DND-41 (cell line): ENCODE results near the gene CCDC69.

ENCODE experiments used
- ATAC-seq: fragments of 200-7000 bp; cut with Tn5 transposase; 3 replicates; pipeline ENCODE4 v1.9.1; 2021; ENCODE audit warnings: low read depth; ENCODE audit not compliant: insufficient read depth
- DNase-seq: peaks from one replicate; pipeline ENCODE4 v3.0.0-alpha.2; 2020
- H2AFZ ChIP-seq: 2 replicates; pipeline ENCODE4 v1.6.0; 2012; ENCODE audit warnings: low read depth, low read length
- H3K27ac ChIP-seq: 2 replicates; pipeline ENCODE4 v1.5.1; 2012; ENCODE audit warnings: low read length, inconsistent platforms
- H3K27me3 ChIP-seq: fragments of 200-600 bp; sonication (generic); 2 replicates; pipeline ENCODE4 v1.6.0; 2012; ENCODE audit warnings: low read length, mild to moderate bottlenecking, inconsistent platforms; ENCODE audit not compliant: insufficient read depth, poor library complexity
- H3K36me3 ChIP-seq: 2 replicates; pipeline ENCODE4 v1.5.1; 2012; ENCODE audit warnings: low read length, inconsistent platforms; ENCODE audit not compliant: insufficient read depth
- H3K4me1 ChIP-seq: 2 replicates; pipeline ENCODE4 v1.5.1; 2012; ENCODE audit warnings: mild to moderate bottlenecking, low read length; ENCODE audit not compliant: insufficient read depth
- H3K4me2 ChIP-seq: 2 replicates; pipeline ENCODE4 v1.6.0; 2012; ENCODE audit warnings: mild to moderate bottlenecking, moderate library complexity, low read length, inconsistent platforms; ENCODE audit not compliant: insufficient read depth
- H3K4me3 ChIP-seq, 2 experiments: fragments of 200-600 bp in 1 of 2; shearing (Covaris generic) in 1 of 2; 2 replicates each; pipeline ENCODE4 v1.5.1; 2012 to 2016; ENCODE audit warnings: inconsistent platforms in 2 of 2, low read length in 2 of 2, mild to moderate bottlenecking in 2 of 2, low read depth in 1 of 2, moderate library complexity in 1 of 2
- H3K79me2 ChIP-seq: 2 replicates; pipeline ENCODE4 v1.6.0; 2012; ENCODE audit warnings: low read length, inconsistent platforms; ENCODE audit not compliant: insufficient read depth
- H3K9ac ChIP-seq: 2 replicates; pipeline ENCODE4 v1.6.0; 2012; ENCODE audit warnings: low read depth, mild to moderate bottlenecking, inconsistent platforms, low read length, moderate library complexity
- H3K9me3 ChIP-seq: 2 replicates; pipeline ENCODE4 v1.5.1; 2012; ENCODE audit warnings: low read length, moderate library complexity, mild to moderate bottlenecking, inconsistent platforms; ENCODE audit not compliant: insufficient read depth, severe bottlenecking
- H4K20me1 ChIP-seq: 2 replicates; pipeline ENCODE4 v1.6.0; 2012; ENCODE audit warnings: low read length; ENCODE audit not compliant: insufficient read depth
- EZH2 ChIP-seq: IDR thresholded peaks from 3 replicates; pipeline ENCODE4 v1.6.1; 2012; ENCODE audit warnings: borderline replicate concordance, low read depth, mild to moderate bottlenecking, moderate library complexity, low read length, inconsistent platforms; ENCODE audit not compliant: severe bottlenecking
- TF ChIP-seq, protein P1 (sequence below): IDR thresholded peaks from 2 replicates; pipeline ENCODE4 v1.5.1; 2012; ENCODE audit warnings: borderline replicate concordance, low read length, moderate library complexity, mild to moderate bottlenecking; ENCODE audit not compliant: poor library complexity, severe bottlenecking; ENCODE audit errors: extremely low read depth

Gene CCDC69

DNA sequence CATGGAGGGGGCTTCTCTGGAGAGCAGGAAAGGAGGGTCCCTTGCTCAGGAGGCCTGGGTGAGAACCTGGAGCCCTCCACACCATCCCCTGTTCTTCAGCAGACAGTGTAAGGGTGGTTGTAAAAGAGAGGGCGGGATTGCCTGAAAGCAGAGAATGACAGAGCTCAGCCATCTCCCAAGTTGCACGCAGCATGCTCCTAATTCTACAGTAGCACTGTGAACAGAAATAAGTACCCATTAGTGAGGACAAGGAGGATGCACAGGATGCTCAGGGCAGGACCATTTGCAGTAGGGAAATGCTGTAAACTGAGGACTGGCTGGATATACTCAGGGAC is 8.4 kb downstream of the CCDC69 start:
- Histone ChIP-seq H3K4me2 (peak overlapping the region; percentile 89), H3K79me2 (peaks cover 82% of the 10 kb centered on the region), H3K36me3 (peaks cover 77% of the 10 kb centered on the region), H3K9me3 (no peaks in the 10 kb centered on the region), H3K9ac (peak overlapping the region; percentile 99), H4K20me1 (peaks cover 46% of the 10 kb centered on the region), H3K27ac (peak overlapping the region; percentile 100), H2AFZ (no peak overlapping the region), H3K4me3 (peak overlapping the region; percentile 35 to 84), H3K27me3 (no peaks in the 10 kb centered on the region), H3K4me1 (peaks cover 77% of the 10 kb centered on the region)
- DNase-seq (peak; percentile 44), ATAC-seq (no peak)
- TF ChIP-seq, protein P1, sequence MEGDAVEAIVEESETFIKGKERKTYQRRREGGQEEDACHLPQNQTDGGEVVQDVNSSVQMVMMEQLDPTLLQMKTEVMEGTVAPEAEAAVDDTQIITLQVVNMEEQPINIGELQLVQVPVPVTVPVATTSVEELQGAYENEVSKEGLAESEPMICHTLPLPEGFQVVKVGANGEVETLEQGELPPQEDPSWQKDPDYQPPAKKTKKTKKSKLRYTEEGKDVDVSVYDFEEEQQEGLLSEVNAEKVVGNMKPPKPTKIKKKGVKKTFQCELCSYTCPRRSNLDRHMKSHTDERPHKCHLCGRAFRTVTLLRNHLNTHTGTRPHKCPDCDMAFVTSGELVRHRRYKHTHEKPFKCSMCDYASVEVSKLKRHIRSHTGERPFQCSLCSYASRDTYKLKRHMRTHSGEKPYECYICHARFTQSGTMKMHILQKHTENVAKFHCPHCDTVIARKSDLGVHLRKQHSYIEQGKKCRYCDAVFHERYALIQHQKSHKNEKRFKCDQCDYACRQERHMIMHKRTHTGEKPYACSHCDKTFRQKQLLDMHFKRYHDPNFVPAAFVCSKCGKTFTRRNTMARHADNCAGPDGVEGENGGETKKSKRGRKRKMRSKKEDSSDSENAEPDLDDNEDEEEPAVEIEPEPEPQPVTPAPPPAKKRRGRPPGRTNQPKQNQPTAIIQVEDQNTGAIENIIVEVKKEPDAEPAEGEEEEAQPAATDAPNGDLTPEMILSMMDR, result no peak
- no peak for TF ChIP-seq EZH2

GRCh38 chr5:151214614-151215545 is 9.0 kb downstream of the CCDC69 start:
- H3K9ac ChIP-seq, result peak overlapping the region; percentile 99

GRCh38 chr5:151213803-151214613 is 9.9 kb downstream of the CCDC69 start:
- peak; percentile 75 for ATAC-seq
- no peaks in the 10 kb centered on the region for H3K27me3 ChIP-seq
- TF ChIP-seq, protein P1, result no peak
- no peak for TF ChIP-seq EZH2
- no peak overlapping the region for H2AFZ ChIP-seq
- no peaks in the 10 kb centered on the region for H3K9me3 ChIP-seq
- H3K4me3 ChIP-seq, result peak overlapping the region; percentile 84 to 85
- H3K27ac ChIP-seq, result peak overlapping the region; percentile 100
- H3K9ac ChIP-seq, result peak overlapping the region; percentile 99
- H3K4me1 ChIP-seq, result peaks cover 77% of the 10 kb centered on the region
- peaks cover 62% of the 10 kb centered on the region for H3K36me3 ChIP-seq
- peak; percentile 97 for DNase-seq
- peaks cover 67% of the 10 kb centered on the region for H3K79me2 ChIP-seq
- H4K20me1 ChIP-seq, result peaks cover 32% of the 10 kb centered on the region
- H3K4me2 ChIP-seq, result peak overlapping the region; percentile 89

More at GRCh38 chr5:151214614-151215545, 9.0 kb downstream of the CCDC69 start:
- H3K9me3 ChIP-seq, result no peaks in the 10 kb centered on the region
- TF ChIP-seq EZH2, result no peak
- TF ChIP-seq, protein P1, result no peak
- H3K4me3 ChIP-seq, result peak overlapping the region; percentile 35 to 84
- ATAC-seq (peak; percentile 67), DNase-seq (peak; percentile 95)
- no peaks in the 10 kb centered on the region for H3K27me3 ChIP-seq
- H4K20me1 ChIP-seq, result peaks cover 40% of the 10 kb centered on the region
- H2AFZ ChIP-seq, result no peak overlapping the region
- peaks cover 76% of the 10 kb centered on the region for H3K79me2 ChIP-seq
- H3K4me1 ChIP-seq, result peaks cover 76% of the 10 kb centered on the region
- peak overlapping the region; percentile 100 for H3K27ac ChIP-seq
- H3K4me2 ChIP-seq, result peak overlapping the region; percentile 89
- peaks cover 71% of the 10 kb centered on the region for H3K36me3 ChIP-seq
